Ascending aorta (tissue), 2 donors: ENCODE results near the gene ATG4A. TPM values are rescaled to one million over a fixed set of nuclear protein-coding genes. Genes with fewer than 3 reads are reported as not detected.

Experiments
- DNase-seq, 2 donors: peaks; one replicate each; pipeline ENCODE4 v3.0.0-alpha.2; 2019; ENCODE audit warnings: low spot score in 2 of 2
- H3K27ac ChIP-seq, 2 donors: fragments of 200-600 bp; sonication (generic); one replicate each; pipeline ENCODE4 v1.5.1; 2016 to 2017; ENCODE audit warnings: mild to moderate bottlenecking in 1 of 2
- H3K27me3 ChIP-seq: fragments of 200-600 bp; sonication (generic); one replicate; pipeline ENCODE4 v1.5.1; 2017
- H3K36me3 ChIP-seq, 2 donors: fragments of 200-600 bp; sonication (generic); one replicate each; pipeline ENCODE4 v1.5.1; 2016
- H3K4me1 ChIP-seq, 2 donors: fragments of 200-600 bp; sonication (generic); one replicate each; pipeline ENCODE4 v1.5.1; 2016 to 2017; ENCODE audit warnings: mild to moderate bottlenecking in 1 of 2
- H3K4me3 ChIP-seq, 2 donors: fragments of 200-600 bp; sonication (generic); one replicate each; pipeline ENCODE4 v1.5.1; 2016 to 2017; ENCODE audit warnings: mild to moderate bottlenecking in 1 of 2
- H3K9me3 ChIP-seq, 2 donors: fragments of 200-600 bp; sonication (generic); one replicate each; pipeline ENCODE4 v1.5.1; 2016
- intact Hi-C: fragments of 100-400 bp; cut with DNase I; formaldehyde crosslinking; loops from one replicate; pipeline ENCODE4 v1.15.1; 2023
- total RNA-seq: library from RNA; depleted of rRNA; stranded (reverse); fragments of >200 nt; gene quantifications from one replicate; pipeline ENCODE4 v1.1.0, GENCODE V29; 2016
- TF ChIP-seq, protein P1 (sequence below), 3 experiments: fragments of 200-600 bp in 2 of 3; fragments of 450-650 bp in 1 of 3; sonication (generic) in 2 of 3; IDR thresholded peaks; one replicate each; pipeline ENCODE4 v1.5.1; 2016 to 2019; ENCODE audit warnings: antibody characterized with exemption in 3 of 3, mild to moderate bottlenecking in 1 of 3, moderate library complexity in 1 of 3

Gene ATG4A
- total RNA-seq, 1 donor from 2014 or later = 15.0 TPM

DNA sequence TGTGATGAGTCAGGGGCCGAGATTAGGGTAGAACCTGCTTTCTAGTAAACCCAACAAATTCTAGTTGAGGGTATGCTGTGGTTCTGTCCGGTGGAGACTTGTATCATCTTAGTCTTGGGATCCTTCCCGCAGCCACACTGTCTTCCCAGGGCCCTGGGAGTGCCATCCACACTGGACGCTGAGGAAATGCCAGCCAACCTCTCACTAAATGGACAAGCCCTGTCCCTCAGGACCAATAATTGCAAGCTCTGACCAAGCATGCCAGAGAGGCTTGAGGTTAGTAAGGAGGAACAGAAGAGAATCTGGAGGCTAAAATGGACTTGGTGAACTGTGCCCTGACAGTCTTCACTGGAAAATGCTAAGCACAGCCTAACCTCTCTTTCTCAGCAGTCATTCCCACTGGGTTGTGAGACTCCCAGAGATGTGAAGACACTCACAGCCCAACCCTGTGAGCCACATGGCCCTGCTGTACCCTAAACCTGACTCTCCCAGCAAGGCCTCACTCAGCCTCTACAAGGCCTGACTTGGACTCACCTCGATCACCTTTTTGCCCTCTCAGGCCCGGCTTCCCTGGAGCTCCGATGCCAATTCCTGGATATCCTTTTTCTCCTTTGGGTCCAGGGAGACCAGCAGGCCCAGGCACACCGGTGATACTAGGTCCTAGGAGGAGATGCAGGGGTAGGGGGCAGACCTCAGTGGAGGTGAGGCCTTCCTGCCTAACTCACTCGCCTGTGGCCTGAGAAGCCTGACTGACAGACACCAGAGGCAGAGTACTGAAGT lies 77.6 kb downstream of the ATG4A start:
- Histone ChIP-seq H3K9me3 (no peaks in the 10 kb centered on the region), H3K4me1 (no peaks in the 10 kb centered on the region), H3K4me3 (no peak overlapping the region), H3K27ac (no peak overlapping the region), H3K27me3 (no peaks in the 10 kb centered on the region), H3K36me3 (no peaks in the 10 kb centered on the region)
- no peak for DNase-seq
- intact Hi-C loops = no loop called here
- TF ChIP-seq, protein P1, sequence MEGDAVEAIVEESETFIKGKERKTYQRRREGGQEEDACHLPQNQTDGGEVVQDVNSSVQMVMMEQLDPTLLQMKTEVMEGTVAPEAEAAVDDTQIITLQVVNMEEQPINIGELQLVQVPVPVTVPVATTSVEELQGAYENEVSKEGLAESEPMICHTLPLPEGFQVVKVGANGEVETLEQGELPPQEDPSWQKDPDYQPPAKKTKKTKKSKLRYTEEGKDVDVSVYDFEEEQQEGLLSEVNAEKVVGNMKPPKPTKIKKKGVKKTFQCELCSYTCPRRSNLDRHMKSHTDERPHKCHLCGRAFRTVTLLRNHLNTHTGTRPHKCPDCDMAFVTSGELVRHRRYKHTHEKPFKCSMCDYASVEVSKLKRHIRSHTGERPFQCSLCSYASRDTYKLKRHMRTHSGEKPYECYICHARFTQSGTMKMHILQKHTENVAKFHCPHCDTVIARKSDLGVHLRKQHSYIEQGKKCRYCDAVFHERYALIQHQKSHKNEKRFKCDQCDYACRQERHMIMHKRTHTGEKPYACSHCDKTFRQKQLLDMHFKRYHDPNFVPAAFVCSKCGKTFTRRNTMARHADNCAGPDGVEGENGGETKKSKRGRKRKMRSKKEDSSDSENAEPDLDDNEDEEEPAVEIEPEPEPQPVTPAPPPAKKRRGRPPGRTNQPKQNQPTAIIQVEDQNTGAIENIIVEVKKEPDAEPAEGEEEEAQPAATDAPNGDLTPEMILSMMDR (IDR thresholded peaks at IDR 0.05) = no peak

DNA sequence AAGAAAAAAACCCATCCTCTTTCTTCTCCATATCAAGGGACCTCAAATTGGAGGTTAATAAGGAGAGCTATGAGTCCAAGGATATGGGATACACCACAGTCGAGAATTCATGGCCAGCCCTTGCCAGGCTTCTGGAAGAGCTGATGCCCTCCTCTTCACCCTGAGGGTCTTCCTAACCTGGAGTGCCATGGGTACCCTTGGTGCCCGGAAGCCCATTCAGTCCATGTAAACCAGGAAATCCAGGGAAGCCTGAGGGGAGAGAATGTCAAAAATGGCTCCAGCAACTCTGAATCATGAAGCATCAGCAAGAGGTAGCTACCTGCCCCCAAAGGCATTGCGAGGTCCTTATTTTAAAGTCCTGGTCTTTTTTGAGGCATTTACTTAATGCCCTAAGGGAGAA lies 78.2 kb downstream of the ATG4A start:
- Histone ChIP-seq H3K4me1 (no peaks in the 10 kb centered on the region), H3K36me3 (no peaks in the 10 kb centered on the region), H3K27me3 (no peaks in the 10 kb centered on the region), H3K9me3 (no peaks in the 10 kb centered on the region), H3K4me3 (no peak overlapping the region), H3K27ac (no peak overlapping the region)
- intact Hi-C loops = no loop called here
- TF ChIP-seq, protein P1 (IDR thresholded peaks at IDR 0.05) = no peak
- no peak for DNase-seq

DNA sequence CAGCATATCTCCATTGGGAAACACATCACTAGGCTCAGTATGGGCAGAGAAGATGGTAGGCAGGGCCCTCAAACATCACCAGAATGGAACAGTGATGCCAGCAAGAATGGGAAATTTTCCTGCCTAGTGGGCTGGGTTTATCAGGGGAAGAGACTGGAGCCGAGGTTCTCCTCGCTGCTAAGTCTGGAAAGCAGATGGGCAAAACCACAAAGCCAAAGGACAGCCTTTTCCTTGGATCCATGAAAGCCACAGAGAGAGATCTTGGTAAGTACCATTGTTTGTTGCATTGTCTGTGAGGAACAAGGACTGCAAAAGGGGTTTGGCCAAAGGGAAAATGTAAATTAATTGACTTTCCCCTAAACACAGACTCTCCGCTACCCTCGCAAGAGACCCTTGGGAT lies 80.1 kb downstream of the ATG4A start:
- DNase-seq = no peak
- intact Hi-C loops = no loop called here
- no peak overlapping the region for H3K4me3 ChIP-seq
- no peaks in the 10 kb centered on the region for H3K36me3 ChIP-seq
- no peaks in the 10 kb centered on the region for H3K27me3 ChIP-seq
- no peaks in the 10 kb centered on the region for H3K4me1 ChIP-seq
- TF ChIP-seq, protein P1 (IDR thresholded peaks at IDR 0.05) = no peak
- no peaks in the 10 kb centered on the region for H3K9me3 ChIP-seq
- H3K27ac ChIP-seq = no peak overlapping the region

DNA sequence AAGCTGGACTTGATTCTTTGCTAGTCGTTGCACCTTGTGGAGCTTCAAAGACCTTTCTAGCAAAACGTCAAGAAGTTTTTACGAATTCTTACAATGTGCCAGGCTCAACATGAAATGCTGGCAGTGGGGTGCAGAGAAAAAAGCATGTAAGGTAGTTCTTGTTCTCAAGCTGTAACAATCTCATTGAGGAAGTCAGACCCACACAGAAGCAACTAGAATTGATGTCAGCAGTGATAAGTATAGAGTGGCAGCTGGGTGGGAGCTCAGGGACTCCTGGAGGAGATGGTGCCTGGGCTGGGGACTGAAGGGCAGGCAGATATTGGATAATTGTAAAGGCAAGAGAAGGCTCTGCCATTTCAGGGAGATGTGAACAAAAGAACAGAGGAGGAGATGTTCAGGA lies 82.3 kb downstream of the ATG4A start:
- Histone ChIP-seq H3K4me1 (no peaks in the 10 kb centered on the region), H3K36me3 (no peaks in the 10 kb centered on the region), H3K27ac (no peak overlapping the region), H3K4me3 (no peak overlapping the region), H3K9me3 (no peaks in the 10 kb centered on the region), H3K27me3 (no peaks in the 10 kb centered on the region)
- intact Hi-C loops = no loop called here
- DNase-seq = no peak
- TF ChIP-seq, protein P1 (IDR thresholded peaks at IDR 0.05) = no peak

DNA sequence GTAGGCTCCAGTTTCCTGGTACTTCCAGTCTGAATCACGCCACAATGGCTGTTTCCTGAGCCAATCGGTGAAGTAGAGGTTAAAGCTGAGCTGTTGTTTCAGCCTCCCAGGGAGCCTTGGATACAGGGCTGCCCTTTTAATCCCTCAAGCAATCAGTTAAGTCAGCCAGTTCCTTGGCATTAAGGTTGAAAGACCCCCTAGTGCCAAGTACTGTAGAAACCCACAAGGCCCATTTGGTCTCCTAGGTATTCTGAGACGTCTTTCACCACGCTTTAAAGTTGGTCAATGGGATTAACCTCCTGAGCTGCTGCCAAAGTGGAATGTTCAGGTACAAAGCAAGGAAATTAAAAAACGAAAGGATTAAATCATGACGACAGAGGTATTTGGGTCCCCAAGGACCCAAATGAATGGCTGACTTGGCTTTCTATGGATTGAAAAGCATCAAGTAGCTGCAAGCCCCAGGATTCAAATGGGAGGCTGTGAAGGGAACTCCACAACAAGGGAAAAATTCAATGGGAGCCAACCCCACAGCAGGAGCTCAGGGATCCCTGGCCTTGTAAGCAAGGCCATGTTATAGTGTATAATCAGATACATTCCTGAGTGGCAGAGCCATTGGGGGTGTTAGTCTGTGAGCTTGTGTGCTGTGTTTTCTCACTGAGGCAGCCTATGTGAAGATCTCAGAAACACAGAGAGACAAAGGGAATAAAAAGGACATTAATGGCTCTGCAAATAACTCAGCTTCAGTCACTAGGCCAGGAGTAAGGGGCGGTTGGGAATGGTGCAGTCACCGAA lies 86.0 kb downstream of the ATG4A start:
- intact Hi-C loops = no loop called here
- TF ChIP-seq, protein P1 (IDR thresholded peaks at IDR 0.05) = no peak
- Histone ChIP-seq H3K9me3 (no peaks in the 10 kb centered on the region), H3K36me3 (no peaks in the 10 kb centered on the region), H3K4me1 (no peaks in the 10 kb centered on the region), H3K27me3 (no peaks in the 10 kb centered on the region), H3K4me3 (no peak overlapping the region), H3K27ac (no peak overlapping the region)
- DNase-seq = no peak
